22Rv1 (cell line): ENCODE measurements around the gene OR8G5.
A peak's percentile ranks its signal among the peaks of the same experiment; 100 is the strongest.

ENCODE experiments used
- H3K27ac ChIP-seq: fragments of 450-650 bp; 2 replicates; pipeline ENCODE4 v1.5.1; 2017
- ZFX ChIP-seq: fragments of 450-650 bp; IDR thresholded peaks from 2 replicates; pipeline ENCODE4 v1.6.1; 2017; ENCODE audit warnings: antibody characterized with exemption, borderline replicate concordance
- TF ChIP-seq, protein P1 (sequence below): fragments of 450-650 bp; IDR thresholded peaks from 2 replicates; pipeline ENCODE4 v1.5.1; 2017; ENCODE audit warnings: mild to moderate bottlenecking

The OR8G5 gene

DNA sequence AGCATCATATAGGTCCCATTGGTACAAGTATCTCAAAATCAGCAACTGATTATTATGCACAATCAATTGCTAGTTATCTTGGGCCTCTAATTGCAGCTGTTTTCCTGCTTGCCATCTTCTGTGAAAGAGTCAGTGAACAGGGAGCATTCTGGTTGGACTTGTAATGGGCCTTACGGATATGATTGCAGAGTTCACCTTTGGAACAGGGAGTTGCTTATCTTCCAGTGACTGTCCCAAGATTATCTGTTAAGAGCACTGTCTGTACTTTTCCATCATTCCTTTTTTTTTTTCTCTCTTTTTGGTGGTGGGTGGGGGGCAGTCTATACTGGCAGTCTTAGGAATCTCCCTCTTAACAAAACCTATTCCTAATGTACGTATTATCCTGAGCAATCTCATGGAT is 17.8 kb downstream of the OR8G5 start:
- TF ChIP-seq, protein P1, sequence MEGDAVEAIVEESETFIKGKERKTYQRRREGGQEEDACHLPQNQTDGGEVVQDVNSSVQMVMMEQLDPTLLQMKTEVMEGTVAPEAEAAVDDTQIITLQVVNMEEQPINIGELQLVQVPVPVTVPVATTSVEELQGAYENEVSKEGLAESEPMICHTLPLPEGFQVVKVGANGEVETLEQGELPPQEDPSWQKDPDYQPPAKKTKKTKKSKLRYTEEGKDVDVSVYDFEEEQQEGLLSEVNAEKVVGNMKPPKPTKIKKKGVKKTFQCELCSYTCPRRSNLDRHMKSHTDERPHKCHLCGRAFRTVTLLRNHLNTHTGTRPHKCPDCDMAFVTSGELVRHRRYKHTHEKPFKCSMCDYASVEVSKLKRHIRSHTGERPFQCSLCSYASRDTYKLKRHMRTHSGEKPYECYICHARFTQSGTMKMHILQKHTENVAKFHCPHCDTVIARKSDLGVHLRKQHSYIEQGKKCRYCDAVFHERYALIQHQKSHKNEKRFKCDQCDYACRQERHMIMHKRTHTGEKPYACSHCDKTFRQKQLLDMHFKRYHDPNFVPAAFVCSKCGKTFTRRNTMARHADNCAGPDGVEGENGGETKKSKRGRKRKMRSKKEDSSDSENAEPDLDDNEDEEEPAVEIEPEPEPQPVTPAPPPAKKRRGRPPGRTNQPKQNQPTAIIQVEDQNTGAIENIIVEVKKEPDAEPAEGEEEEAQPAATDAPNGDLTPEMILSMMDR, result no peak
- no peak for TF ChIP-seq ZFX
- no peak overlapping the region for H3K27ac ChIP-seq

DNA sequence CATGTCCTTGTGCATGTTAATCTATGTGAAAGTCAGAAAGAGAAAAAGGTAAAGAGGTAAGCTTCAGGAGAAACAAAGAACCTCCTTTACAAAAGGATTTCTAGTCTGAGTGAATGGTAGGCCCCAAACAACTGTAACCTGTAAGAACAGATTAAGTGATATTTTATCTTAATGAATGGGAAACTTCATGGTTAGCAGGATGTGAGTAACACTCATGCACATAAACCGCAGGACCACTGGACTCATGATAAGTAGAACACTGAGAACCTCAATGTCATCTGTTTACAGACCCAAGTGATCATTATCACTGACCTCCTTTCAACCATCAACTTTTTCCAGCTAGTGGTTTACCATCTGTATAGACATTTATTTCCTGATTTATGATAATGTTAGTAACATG is 19.9 kb downstream of the OR8G5 start:
- TF ChIP-seq, protein P1, result no peak
- TF ChIP-seq ZFX, result no peak
- H3K27ac ChIP-seq, result no peak overlapping the region

GRCh38 chr11:124277207-124277606 is 21.0 kb downstream of the OR8G5 start:
- no peak overlapping the region for H3K27ac ChIP-seq
- no peak for TF ChIP-seq ZFX
- TF ChIP-seq, protein P1, result no peak

- no peak for TF ChIP-seq ZFX
- TF ChIP-seq, protein P1, result 0 out of 2 replicates have a peak, but pooled peaks have one; percentile 3
- no peak overlapping the region for H3K27ac ChIP-seq
These were observed 21.6 kb downstream of the OR8G5 start for GRCh38 chr11:124277804-124278203.

DNA sequence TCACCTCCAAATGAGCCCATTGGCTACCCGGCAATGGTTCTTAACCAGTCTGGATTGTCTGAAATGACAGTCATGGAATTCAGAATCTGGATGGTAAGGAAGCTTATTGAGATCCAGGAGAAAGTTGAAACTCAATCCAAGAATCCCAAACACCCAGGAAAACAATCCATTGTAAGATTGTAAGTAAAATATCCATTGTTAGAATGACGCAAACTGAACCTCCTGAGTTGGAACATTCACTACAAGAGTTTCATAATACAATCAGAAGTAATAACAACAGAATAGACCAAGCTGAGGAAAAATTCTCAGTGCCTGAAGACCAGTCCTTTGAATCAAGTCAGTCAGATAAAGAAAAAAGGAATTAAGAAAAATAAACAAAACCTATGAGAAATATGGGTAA is 22.1 kb downstream of the OR8G5 start:
- no peak for TF ChIP-seq ZFX
- TF ChIP-seq, protein P1, result no peak
- no peak overlapping the region for H3K27ac ChIP-seq

DNA sequence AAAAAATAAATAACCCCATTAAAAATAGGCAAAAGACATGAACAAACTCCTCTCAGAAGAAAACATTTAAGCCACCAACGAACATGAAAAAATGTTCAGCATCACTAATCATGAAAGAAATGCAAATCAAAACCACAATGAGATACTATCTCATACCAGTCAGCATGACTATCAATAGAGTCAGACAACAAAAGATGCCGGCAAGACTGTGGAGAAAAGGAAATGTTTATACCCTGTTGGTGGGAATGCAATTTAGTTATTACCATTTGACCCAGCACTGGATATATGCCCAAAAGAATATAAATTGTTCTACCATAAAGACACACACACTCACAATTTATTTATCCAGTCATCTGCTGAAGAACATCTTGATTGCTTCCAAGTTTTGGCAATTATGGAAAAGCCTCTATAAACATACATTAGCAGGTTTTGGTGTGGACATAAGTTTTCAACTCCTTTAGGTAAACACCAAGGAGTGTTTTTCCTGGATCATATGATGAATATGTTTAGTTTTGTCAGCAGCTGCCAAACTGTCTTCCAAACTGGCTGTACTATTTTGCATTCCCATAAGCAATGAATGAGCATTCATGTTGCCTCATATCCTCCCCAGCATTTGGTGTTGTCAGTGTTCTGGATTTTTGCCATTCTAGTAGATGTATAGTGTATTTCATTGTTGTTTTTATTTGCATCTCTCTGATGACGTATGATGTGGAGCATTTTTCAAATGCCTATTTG is 29.6 kb downstream of the OR8G5 start:
- H3K27ac ChIP-seq, result no peak overlapping the region
- TF ChIP-seq ZFX, result no peak
- TF ChIP-seq, protein P1, result no peak

DNA sequence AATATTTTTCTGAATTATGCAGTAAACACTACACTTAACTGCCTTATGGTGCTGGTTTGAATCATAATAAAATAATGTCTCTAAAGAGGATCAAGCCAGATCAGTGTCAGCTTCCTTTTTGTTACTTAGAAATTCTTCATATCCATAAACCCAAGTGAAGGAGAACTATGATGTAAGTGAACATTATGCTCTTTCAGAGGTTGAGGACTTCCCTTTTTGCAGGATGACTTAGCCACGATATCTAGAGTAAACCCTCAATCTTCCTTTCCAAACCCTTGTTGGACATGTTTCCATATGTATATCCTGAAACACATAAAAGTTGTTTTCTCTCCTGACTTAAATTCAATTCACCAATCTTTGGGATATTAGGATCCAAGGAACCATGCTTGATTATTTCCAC is 38.5 kb downstream of the OR8G5 start:
- H3K27ac ChIP-seq, result no peak overlapping the region
- TF ChIP-seq, protein P1, result no peak
- no peak for TF ChIP-seq ZFX
